GM21447 (cell line): ENCODE results near the gene C5AR2.
"Not testable (repeated sequence)": the region's sequence is repeated elsewhere in the genome, so short reads cannot be mapped to it uniquely, and the experiment has no call there.

Source experiments
- ATAC-seq: cut with Tn5 transposase; IDR thresholded peaks from one replicate; pipeline ENCODE4 v1.9.1; 2021; ENCODE audit not compliant: unreplicated experiment

C5AR2 gene

DNA sequence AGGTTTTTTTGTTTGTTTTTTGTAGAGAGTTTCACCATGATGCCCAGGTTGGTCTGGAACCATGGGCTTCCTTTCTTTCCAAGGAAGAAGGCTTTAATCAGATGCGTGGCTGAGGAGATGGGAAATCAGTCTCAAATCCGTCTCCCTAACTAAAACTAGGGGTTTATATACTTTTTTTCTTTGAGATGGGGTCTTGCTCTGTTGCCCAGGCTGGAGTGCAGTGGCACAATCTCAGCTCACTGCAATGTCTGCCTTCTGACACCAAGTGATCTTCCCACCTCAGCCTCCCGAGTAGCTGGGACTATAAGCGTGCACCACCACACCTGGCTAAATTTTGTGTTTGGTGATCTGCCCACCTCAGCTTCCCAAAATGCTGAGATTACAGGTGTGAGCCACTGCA is 52.6 kb downstream of the C5AR2 start:
- not testable (repeated sequence) for ATAC-seq

DNA sequence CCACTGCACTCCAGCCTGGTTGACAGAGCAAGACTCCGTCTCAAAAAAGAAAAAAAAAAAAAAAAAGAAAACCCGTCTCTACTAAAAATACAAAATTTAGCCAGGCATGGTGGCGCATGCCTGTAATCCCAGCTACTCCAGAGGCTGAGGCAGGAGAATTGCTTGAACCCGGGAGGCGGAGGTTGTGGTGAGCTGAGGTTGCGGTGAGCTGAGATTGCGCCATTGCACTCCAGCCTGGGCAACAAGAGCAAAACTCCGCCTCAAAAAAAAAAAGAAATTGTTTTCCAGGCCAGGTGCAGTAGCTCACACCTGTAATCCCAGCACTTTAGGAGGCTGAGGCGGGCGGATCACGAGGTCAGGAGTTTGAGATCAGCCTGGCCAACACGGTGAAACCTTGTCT is 54.6 kb downstream of the C5AR2 start:
- ATAC-seq = not testable (repeated sequence)

DNA sequence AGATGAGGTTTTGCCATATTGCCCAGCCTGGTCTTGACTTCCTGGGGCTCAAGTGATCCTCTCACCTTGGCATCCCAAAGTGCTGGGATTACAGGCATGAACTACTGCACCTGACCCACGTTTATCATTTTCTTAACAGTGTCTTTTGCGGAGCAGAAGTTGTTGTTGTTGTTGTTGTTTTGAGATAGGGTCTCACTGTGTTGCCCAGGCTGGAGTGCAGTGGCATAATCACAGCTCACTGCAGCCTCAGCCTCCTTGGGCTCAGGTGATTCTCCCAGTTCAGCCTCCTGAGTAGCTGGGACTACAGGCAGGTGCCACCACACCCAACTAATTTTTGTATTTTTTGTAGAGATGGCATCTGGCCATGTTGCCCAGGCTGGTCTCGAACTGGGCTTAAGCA is 55.6 kb downstream of the C5AR2 start:
- ATAC-seq = not testable (repeated sequence)

DNA sequence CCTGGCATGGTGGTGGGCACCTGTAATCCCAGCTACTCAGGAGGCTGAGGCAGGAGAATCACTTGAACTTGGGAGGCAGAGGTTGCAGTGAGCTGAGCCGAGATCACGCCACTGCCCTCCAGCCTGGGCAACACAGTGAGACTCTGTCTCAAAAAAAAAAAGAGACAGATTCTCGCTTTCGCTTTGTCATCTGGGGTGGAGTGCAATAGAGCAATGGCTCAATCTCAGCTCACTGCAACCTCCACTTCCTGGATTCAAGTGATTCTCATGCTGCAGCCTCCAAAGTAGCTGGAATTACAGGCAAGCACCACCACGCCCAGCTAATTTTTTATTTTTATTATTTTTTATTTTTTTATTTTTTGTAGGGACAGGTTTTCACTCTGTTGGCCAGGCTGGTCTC is 56.7 kb downstream of the C5AR2 start:
- ATAC-seq = not testable (repeated sequence)

DNA sequence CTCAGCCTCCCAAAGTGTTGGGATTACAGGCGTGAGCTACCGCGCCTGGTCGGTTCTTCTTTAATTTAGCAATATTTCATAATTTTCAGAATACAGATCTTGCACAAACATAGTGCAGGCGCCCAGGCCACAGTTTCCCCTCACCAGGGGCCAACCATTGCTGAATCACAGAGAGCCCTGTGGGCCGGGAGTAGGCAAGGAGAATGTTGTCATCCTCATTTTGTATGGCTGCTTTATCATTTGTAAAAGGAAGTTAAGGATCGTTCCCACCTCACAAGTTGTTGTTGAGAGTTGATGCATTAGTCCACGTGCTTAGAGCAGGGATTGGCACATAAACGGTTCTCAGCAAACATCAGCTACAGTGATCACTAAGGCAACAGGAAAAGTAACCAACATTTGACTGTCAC is 57.2 kb downstream of the C5AR2 start:
- no peak for ATAC-seq

DNA sequence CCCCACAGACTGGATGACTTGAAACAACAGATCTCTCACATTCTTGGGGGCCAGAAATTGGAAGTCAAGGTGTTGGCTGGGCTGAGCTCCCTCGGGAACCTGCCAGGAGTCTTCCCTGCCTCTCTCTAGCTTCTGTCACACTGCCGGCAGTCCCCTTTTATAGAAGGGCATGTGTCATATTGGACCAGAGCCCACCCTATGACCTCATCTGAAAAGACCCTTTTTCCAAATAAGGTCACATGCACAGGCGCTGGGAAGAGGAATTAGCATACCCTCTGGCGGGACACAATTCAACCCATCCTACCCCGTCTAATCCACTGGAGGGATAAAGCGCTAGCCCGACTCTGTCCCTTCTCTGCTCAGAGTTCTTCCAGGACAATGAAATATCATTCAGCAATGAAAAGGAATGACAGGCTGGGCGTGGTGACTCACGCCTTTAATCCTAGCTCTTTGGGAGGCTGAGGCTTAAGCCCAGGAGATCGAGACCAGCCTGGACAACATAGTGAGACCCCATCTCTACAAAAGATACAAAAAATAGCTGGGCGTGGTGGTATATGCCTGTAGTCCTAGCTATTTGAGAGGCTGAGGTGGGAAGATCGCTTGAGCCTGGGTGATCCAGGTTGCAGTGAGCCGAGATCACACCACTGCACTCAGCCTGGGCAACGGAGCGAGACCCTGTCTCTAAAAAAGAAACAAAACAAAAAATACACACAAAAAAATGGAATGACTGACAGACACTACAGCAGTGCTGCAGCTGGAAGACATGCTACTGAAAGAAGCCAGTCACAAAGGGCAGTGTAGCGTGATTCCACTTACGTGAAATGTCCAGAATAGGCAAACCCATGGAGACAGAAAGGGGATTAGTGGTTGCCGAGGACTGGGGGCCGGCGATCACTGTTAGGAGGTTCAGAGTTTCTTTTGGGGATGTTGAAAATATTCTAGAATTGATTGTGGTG is 58.8 kb downstream of the C5AR2 start:
- no peak for ATAC-seq

DNA sequence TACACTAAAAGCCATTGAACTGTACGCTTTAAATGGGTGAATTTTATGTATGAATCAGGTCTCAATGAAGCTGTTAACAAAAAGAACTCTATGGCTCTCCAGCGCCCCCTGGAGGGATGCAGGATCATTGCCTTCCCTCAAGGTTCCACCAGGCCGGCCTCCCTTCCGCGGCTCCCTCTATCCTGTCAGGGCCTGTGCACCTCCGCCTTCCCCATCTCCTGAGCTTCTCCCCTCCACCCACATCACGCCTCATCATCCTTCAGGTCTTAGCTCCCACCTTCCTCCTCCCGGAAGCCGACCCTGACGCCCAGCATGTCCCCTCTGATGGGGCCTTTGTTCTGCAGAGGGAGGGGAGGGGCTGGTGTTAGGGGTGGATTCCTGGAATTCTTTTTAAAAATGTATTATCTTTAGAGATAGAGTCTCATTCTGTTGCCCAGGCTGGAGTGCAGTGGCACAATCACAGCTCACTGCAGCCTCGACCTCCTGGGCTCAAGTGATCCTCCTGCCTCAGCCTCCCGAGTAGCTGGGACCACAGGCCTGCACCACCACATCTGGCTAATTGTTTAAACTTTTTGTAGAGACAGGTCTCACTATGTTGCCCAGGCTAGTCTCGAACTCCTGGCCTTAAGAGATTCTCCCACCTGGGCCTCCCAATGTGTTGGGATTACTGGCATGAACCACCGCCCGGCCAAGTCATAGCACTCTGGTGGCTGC is 59.7 kb downstream of the C5AR2 start:
- ATAC-seq = no peak
